C4-2B (cell line): ENCODE results near the gene FGF18.
"Not testable (repeated sequence)": the region's sequence is repeated elsewhere in the genome, so short reads cannot be mapped to it uniquely, and the experiment has no call there.

ENCODE experiments used
- ZFX ChIP-seq: fragments of 450-650 bp; IDR thresholded peaks from 2 replicates; pipeline ENCODE4 v1.6.1; 2017
- TF ChIP-seq, protein P1 (sequence below): fragments of 450-650 bp; conservative IDR thresholded peaks from 2 replicates; pipeline ENCODE4 v1.5.1; 2017; ENCODE audit warnings: mild to moderate bottlenecking

DNA sequence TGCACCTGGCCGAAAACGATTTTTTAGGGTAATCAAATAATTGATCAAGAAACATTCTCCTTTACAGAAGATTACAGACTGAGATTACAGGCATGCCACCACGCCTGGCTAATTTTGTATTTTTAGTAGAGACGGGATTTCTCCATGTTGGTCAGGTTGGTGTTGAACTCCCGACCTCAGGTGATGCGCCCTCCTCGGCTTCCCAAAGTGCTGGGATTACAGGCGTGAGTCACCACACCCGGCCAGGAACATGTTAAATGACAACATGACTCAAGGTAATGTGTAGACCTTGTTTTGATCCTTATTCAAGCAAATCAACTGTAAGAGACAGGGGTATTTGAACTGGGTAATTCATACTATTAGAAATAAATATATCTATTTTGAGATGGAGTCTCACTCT, 35.0 kb upstream of the FGF18 start:
- TF ChIP-seq, protein P1, sequence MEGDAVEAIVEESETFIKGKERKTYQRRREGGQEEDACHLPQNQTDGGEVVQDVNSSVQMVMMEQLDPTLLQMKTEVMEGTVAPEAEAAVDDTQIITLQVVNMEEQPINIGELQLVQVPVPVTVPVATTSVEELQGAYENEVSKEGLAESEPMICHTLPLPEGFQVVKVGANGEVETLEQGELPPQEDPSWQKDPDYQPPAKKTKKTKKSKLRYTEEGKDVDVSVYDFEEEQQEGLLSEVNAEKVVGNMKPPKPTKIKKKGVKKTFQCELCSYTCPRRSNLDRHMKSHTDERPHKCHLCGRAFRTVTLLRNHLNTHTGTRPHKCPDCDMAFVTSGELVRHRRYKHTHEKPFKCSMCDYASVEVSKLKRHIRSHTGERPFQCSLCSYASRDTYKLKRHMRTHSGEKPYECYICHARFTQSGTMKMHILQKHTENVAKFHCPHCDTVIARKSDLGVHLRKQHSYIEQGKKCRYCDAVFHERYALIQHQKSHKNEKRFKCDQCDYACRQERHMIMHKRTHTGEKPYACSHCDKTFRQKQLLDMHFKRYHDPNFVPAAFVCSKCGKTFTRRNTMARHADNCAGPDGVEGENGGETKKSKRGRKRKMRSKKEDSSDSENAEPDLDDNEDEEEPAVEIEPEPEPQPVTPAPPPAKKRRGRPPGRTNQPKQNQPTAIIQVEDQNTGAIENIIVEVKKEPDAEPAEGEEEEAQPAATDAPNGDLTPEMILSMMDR: not testable (repeated sequence)
- TF ChIP-seq ZFX: not testable (repeated sequence)
